ENCODE measurements around the gene RHBG. TPM values are rescaled to one million over a fixed set of nuclear protein-coding genes. Genes with fewer than 3 reads are reported as not detected.
A peak's percentile ranks its signal among the peaks of the same experiment; 100 is the strongest.

Gene RHBG
- total RNA-seq, 4 donors from 2014 or later, result 7.4 to 14.8 (median 8.1) TPM

DNA sequence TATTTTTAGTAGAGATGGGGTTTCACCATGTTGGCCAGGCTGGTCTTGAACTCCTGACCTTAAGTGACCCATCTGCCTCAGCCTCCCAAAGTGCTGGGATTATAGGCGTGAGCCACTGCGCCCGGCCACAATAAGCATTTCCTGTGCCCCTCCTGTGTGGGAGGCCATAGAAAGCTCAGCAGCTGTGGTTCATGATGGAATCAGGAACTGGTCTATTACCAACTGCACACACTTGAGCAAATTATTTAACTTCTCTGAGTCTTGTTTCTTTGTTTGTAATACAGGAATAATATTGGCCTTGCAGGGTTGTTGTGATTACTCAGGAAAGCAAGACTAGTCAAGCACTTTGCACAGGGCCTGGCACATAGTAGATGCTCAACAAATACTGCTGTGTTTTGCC lies 15.0 kb downstream of the RHBG start:
- peaks cover 7% of the 10 kb centered on the region for H3K4me1 ChIP-seq
- no peak overlapping the region for H3K27ac ChIP-seq
- H3K27me3 ChIP-seq, result peaks cover 31% of the 10 kb centered on the region
- DNase-seq (ENCODE audit: low spot score in 2 of 2), result no peak
- no peak for TF ChIP-seq POLR2AphosphoS5 (IDR thresholded peaks at IDR 0.05)
- no peak for TF ChIP-seq EP300 (IDR thresholded peaks at IDR 0.05)
- TF ChIP-seq, protein P1, sequence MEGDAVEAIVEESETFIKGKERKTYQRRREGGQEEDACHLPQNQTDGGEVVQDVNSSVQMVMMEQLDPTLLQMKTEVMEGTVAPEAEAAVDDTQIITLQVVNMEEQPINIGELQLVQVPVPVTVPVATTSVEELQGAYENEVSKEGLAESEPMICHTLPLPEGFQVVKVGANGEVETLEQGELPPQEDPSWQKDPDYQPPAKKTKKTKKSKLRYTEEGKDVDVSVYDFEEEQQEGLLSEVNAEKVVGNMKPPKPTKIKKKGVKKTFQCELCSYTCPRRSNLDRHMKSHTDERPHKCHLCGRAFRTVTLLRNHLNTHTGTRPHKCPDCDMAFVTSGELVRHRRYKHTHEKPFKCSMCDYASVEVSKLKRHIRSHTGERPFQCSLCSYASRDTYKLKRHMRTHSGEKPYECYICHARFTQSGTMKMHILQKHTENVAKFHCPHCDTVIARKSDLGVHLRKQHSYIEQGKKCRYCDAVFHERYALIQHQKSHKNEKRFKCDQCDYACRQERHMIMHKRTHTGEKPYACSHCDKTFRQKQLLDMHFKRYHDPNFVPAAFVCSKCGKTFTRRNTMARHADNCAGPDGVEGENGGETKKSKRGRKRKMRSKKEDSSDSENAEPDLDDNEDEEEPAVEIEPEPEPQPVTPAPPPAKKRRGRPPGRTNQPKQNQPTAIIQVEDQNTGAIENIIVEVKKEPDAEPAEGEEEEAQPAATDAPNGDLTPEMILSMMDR (IDR thresholded peaks at IDR 0.05), result no peak
- TF ChIP-seq POLR2A (IDR thresholded peaks at IDR 0.05), result no peak
- H3K9me3 ChIP-seq, result no peaks in the 10 kb centered on the region
- H3K4me3 ChIP-seq, result no peak overlapping the region
- no peaks in the 10 kb centered on the region for H3K36me3 ChIP-seq
- WGBS, result 69% methylated on average over 3 of the region's 3 CpGs

DNA sequence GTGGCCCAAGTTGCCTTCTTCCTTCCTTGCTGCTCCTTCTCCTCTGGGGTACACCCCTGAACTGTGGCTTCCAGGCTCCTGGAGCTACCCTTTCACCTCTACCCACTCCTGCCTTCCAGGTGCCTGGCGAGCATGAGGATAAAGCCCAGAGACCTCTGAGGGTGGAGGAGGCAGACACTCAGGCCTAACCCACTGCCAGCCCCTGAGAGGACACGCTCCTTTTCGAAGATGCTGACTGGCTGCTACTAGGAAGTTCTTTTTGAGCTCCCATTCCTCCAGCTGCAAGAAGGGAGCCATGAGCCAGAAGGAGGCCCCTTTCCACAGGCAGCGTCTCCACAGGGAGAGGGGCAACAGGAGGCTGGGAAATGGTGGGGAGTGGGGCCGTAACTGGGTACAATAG lies 15.6 kb downstream of the RHBG start:
- Histone ChIP-seq H3K27ac (no peak overlapping the region), H3K4me1 (peaks cover 7% of the 10 kb centered on the region), H3K27me3 (peaks cover 38% of the 10 kb centered on the region), H3K4me3 (no peak overlapping the region), H3K9me3 (no peaks in the 10 kb centered on the region), H3K36me3 (no peaks in the 10 kb centered on the region)
- no peak for TF ChIP-seq POLR2A (IDR thresholded peaks at IDR 0.05)
- DNase-seq (ENCODE audit: low spot score in 2 of 2), result no peak
- WGBS, result 87% methylated on average over 5 of the region's 5 CpGs

DNA sequence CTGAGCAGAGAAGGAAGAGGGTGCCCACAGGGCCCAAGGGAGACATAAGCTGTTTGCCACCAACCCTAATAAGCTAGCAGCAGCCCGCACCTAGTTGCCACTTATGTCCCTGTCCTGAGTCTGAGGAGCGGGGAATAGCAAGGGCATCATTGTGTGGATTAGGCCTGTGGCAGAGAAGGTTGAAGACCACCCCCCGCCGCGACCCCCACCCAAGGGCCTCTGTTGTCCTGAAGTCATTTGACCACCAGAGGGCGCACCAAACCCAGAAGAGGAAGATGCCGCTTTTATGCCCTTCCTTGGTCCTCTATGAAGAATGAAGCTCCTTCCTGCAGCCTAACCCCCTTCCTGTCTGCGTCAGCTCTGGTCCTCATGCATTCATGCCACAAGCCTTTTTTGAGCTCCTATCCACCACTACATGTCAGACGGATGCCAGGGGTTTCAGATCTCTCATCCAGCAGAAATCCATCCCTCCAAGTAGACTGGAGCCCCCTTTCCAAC lies 16.6 kb downstream of the RHBG start:
- Histone ChIP-seq H3K4me3 (no peak overlapping the region), H3K27me3 (peaks cover 47% of the 10 kb centered on the region), H3K9me3 (no peaks in the 10 kb centered on the region), H3K36me3 (no peaks in the 10 kb centered on the region), H3K4me1 (peaks cover 7% of the 10 kb centered on the region), H3K27ac (no peak overlapping the region)
- WGBS, result 21% methylated on average over 7 of the region's 9 CpGs
- DNase-seq (ENCODE audit: low spot score in 2 of 2), result no peak
- no peak for TF ChIP-seq EP300 (IDR thresholded peaks at IDR 0.05)
- TF ChIP-seq, protein P1 (IDR thresholded peaks at IDR 0.05), result peak; percentile 83 to 86

DNA sequence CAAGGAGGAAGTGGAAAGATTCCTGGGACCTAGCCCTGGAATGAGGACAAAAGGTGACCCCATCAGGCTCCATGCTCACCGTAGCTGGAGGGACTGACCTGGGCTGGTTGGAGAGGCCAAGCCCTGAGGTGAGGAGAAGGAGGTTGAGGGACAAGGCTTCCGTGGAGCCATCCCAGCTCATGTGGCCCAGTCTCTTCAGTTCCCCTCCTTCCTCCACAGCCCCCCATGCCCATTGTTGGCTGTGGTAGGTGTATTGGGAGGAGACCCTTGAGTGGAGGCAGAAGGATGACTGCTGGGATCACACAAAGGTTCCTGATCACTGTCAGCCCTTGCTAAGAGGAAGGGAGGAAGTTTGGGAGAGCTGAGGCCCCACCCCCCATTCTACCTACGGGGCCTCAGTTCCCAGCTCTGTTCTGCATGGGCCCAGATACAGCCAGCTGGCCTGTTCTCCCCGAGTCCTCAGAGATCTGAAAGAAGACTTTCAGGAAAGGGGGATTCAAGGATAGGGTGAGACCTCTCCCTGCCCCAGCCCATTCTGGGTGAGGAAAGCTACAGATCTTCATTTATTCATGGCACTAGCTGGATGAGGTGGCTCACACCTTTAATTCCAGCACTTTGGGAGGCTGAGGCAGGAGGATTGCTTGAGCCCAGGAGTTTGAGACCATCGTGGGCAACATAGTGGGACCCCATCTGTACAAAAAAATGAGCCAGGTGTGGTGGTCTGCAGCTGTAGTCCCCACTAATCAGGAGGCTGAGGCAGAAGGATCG lies 17.3 kb downstream of the RHBG start:
- WGBS, result 83% methylated on average over 5 of the region's 6 CpGs
- Histone ChIP-seq H3K27me3 (peaks cover 55% of the 10 kb centered on the region), H3K4me3 (no peak overlapping the region), H3K9me3 (no peaks in the 10 kb centered on the region), H3K27ac (no peak overlapping the region), H3K4me1 (peaks cover 7% of the 10 kb centered on the region), H3K36me3 (no peaks in the 10 kb centered on the region)
- DNase-seq (ENCODE audit: low spot score in 2 of 2), result no peak
- no peak for TF ChIP-seq POLR2AphosphoS5 (IDR thresholded peaks at IDR 0.05)
- TF ChIP-seq POLR2A (IDR thresholded peaks at IDR 0.05), result no peak
- TF ChIP-seq EP300 (IDR thresholded peaks at IDR 0.05), result no peak

DNA sequence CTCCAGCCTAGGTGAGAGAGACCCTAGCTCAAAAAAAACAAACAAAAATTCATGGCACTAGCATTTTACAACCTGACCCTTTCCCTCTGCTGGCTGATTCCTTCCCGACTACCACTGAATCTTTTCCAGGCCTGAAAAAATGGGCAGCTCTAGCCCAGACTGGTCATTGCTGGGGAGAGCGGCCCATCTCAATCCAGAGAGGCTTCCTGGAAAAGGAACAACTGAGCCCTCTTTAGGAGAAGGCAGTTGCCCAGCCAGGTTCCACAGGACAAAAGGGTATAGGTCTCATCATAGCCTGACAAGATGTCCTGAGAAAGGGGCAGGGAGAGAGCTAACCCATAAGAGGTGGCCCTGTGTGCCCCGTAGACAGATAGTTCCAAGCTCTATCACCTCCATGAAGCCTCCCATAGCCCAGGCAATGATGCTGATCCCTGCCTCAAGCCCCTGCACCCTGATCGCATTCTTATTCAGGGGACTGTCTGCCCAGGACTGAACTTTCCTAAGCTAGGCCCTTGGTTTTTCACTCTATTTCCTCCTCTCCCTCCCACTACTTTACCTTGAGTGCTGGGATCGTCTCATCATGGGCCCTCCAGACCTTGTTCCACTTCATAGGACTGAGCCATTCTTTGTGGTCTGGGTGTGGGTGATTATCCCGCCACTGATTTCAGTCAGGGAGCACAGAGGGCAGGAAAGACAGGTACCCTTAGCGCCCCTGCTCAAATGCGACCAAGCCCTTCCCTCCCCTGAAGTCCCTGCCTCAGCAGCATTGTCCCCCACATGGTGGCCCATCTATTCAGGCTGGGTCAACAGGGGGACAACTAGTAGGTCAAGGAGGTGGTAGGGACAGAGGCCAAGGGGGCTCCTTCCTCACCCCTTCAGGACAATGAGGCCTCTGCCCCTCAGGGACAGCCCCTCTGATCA lies 18.2 kb downstream of the RHBG start:
- Histone ChIP-seq H3K36me3 (no peaks in the 10 kb centered on the region), H3K9me3 (no peaks in the 10 kb centered on the region), H3K4me3 (peak overlapping the region; percentile 30), H3K4me1 (peaks cover 7% of the 10 kb centered on the region), H3K27me3 (peaks cover 62% of the 10 kb centered on the region), H3K27ac (no peak overlapping the region)
- WGBS, result 90% methylated on average over 8 of the region's 8 CpGs
- TF ChIP-seq EP300 (IDR thresholded peaks at IDR 0.05), result no peak
- TF ChIP-seq, protein P1 (IDR thresholded peaks at IDR 0.05), result no peak
- no peak for TF ChIP-seq POLR2AphosphoS5 (IDR thresholded peaks at IDR 0.05)
- TF ChIP-seq POLR2A (IDR thresholded peaks at IDR 0.05), result no peak
- no peak for DNase-seq (ENCODE audit: low spot score in 2 of 2)

DNA sequence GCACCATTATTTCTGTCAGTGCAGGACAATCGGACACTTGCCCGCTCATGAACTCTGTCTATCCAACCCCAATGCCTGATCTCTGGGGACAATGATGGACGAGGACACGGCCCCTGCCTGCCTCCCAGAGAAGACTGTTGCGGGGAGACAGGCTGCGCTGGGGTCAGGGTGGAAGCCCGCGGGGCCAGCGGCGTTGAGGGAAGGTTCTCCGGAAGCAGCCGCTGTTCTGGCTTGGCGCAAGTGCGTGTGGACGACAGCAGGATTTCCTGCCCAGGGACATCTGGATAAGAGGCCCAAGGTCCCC lies 18.8 kb downstream of the RHBG start:
- no peaks in the 10 kb centered on the region for H3K9me3 ChIP-seq
- H3K36me3 ChIP-seq, result no peaks in the 10 kb centered on the region
- H3K4me3 ChIP-seq, result peak overlapping the region; percentile 30
- H3K4me1 ChIP-seq, result peaks cover 7% of the 10 kb centered on the region
- WGBS, result no CpG with 5 or more reads among the region's 15 CpGs
- TF ChIP-seq, protein P1 (IDR thresholded peaks at IDR 0.05), result no peak
- DNase-seq (ENCODE audit: low spot score in 2 of 2), result no peak
- peaks cover 65% of the 10 kb centered on the region for H3K27me3 ChIP-seq
- no peak overlapping the region for H3K27ac ChIP-seq

Data from suprapubic skin (tissue), 4 donors.